Inflammatory macrophage (primary cell): ENCODE results near the gene ANKRD6.
A peak's percentile ranks its signal among the peaks of the same experiment; 100 is the strongest.

ENCODE experiments used
- DNase-seq, 2 donors: peaks; one replicate each; pipeline ENCODE4 v3.0.0-alpha.2; 2020 to 2022

Gene ANKRD6

DNA sequence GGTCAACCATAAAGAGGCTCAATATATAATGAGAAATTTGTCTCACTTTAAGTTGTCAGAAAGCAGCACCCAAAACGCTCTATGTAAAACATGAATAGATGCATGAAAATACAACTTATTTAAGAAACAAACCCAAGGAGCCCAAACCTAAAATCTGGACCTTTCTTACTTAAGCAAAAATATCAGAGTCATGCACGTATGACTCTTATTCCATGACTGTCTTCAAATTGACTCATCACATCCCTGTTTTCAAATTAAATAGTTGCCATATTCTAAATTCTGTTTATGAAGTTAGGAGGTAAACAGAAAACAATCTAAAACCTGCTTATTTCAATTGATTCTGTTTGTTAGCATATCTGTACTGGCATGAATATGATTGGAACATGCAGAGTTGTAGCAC lies 42.1 kb downstream of the ANKRD6 start:
- peak; percentile 7 to 14 for DNase-seq

DNA sequence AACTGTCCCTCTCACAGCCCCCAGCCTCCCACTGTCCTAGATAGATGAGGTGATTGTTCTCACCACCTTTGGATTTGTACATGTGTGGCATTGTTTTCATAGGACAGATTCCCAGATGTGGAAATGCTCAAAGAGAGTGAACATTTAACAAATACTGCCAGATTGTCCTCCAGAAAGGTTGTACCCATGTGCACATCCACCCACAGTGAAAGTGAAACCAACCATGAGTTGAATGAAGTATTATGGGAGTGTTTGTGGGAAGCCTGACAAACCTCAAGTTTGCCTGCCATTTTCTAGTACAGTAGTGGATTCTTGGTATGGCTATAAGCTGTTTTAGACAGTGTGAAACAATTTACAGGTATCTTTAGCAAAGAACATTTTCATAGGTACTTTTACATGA lies 42.7 kb downstream of the ANKRD6 start:
- peak in 1 of 2 donors; percentile 6 for DNase-seq

DNA sequence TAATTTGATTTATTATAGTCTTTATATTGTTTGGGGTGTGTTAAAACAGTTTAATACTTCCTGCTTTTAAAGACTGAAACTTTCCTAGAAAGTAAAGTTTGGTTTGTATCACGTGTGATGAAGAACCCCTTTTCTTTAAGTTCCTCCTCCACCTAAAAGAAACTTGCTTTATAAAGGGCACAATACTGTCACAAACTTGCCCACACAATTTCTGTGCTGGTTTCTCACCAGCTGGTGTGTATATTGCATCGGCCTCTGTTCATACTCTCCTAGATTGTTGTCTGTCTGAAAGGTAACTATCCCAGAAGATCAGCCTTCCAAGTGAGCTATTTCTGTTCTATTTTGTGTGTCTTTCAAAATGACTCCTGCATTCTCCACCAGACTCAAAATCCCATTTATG lies 46.9 kb downstream of the ANKRD6 start:
- peak; percentile 47 to 51 for DNase-seq

DNA sequence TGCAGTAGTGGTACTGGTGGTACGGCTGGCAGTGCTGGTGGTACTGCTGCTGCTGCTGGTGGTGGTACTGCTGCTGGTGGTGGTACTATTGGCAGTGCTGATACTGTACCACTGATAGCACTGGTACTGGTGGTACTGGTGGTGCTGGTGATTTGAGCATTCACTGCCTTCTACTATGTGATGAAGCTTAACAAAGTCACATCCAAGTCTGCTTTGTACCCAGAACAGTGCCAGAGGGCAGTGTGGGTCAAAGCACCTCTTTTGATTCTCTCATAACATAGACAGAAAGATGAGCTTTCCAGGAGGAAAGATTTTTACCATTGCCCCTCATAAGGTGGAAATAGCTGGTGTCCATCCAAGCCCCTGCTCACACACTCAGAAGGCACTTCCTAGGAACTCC lies 48.7 kb downstream of the ANKRD6 start:
- DNase-seq: no peak

DNA sequence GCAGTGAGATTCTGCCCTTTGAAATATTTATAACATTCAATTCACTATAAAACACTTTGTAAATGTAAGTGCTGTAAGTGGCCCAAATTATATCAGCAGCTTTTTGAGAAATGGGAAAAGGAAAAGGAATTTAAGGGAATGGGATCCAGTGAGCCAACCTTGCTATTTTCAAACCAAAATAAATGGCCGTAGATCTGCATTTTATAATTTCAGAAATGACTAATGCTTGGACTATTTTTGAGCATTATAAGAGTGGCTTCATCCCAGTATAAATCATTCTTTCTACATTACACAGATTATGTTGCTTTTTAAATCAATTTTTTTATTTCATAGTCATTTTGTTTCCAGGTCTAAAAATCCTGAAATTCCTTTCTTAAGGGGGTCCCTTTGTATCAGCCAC lies 49.2 kb downstream of the ANKRD6 start:
- DNase-seq: no peak

DNA sequence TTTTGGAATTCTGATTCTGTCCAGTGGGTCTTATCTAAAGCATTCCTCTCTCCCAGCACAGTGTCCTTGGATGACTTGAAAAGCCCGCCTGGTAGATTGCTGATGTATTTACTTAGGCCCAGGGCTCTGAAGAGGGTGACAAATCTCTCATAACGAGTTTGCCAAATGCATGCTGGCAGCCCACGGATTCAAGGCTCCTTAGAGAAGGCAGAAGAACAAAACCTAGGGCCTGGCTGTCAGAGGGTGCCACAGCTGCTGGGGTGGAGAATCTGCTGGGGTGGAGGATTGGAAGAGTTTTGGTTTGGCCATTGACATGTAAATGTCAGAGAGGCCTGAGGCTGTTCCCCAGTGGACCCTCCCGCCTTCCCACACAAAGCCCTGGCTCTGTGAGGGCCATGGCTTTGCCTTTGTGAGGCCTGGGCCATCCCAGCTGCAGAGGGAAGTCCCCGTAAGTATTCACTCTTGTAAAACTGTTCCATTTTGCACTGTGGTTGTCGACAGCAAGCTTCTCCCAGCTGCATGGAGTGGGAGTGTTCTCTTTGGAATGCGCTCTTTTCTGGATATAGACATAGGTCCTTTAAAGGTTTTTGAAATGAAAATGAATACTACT lies 50.3 kb downstream of the ANKRD6 start:
- no peak for DNase-seq

DNA sequence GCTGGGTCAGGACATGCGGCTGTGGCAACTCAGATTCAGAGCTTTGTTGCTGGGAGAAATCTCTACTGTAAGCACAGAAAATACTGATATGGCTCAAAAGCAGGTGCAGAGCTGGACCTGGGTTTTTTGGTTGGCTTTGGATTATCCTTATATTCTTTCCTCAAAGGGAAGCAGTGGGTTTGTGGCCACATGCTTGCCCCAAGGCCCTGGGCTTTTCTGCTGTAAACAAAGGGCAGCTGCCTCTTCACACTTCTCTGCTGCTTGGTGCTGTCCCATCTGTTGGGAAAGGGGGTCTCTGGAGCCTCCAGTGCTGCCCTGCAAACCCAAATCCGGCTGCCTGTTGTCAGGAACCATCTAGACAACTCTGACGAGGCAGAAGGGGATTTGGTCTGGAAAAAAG lies 52.4 kb downstream of the ANKRD6 start:
- DNase-seq: no peak

DNA sequence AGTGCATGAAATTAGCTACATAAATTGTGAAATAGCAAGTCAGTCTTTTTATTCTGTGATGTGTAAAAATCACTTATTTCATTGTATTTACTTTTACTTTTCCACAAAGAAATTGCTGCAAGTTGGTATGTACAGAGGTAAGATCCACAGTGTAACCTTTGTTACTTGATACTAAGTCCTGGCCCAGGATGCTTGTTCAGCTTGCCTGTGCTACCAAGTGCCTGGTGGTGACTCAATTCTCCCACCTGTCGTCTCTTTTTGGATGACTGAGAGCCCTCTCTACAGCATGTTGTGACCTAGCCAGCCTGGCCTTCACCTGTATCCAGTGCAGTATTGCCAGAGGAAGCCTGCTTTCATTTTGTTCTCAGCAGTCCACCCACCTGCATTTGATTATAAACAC lies 54.9 kb downstream of the ANKRD6 start:
- DNase-seq: no peak

DNA sequence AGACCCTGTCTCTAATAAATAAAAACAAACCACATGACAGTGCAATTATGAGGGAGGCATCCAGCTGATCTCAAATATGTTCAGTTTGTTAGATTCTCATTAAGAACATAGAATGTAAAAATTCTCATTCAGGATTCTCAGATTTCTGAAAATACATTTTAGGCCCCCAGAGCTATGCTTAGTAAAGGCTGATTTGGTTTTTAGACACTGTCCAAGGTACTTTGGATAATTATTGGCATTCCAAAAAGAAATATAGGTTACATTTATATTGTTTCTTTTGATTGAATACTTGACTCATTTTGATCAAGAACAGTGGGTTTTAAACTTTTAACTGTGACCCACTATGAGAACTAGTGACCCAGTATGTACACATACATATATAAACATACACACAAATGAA lies 55.5 kb downstream of the ANKRD6 start:
- no peak for DNase-seq

DNA sequence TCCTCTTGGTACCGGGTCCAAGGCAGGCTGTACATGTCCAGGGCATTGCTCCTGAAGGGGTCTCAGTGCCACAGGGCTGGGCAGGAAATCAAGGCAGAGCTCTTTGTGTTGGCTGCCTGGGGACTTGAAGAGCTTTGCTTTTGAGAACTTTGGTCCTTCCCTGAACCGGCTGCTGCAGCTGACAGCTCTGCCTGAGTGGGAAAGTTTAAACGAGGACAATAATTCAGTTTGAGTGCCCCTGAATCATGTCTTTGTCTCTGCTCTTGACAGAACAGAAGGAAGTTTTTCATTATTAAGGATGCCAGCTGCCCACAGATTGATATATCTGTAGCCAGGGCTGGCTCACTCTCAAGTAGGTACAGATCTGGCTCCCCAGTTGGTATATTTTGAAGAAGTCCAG lies 56.1 kb downstream of the ANKRD6 start:
- no peak for DNase-seq

DNA sequence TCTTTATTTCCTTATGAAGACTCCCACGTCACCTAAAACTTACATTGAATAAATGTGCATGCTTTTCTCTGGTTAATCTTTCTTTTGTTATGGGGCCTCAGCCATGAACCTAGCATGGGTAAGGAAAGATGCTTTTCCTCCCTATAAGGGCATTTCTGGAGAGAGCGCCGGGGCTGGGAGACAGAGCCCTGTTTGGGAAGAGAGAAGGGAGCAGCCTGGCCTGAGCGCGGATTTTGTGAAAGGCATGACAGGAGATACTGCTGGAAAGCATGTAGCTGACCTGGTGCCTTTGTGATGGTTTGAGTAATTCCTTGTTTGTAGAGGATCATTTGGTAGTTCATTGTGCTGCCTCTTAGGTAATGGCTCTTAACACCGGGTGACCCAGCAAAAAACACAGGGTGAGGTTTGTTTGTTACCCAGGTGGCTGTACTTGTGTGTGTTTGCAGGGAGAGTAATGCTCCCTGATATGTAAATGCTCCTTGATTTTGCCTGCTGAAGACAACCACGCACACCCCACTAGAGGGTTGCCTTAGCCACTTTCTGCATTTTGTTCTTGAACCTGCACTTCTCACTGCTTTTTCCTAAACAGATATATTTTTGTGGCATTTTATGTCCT lies 59.2 kb downstream of the ANKRD6 start:
- no peak for DNase-seq

DNA sequence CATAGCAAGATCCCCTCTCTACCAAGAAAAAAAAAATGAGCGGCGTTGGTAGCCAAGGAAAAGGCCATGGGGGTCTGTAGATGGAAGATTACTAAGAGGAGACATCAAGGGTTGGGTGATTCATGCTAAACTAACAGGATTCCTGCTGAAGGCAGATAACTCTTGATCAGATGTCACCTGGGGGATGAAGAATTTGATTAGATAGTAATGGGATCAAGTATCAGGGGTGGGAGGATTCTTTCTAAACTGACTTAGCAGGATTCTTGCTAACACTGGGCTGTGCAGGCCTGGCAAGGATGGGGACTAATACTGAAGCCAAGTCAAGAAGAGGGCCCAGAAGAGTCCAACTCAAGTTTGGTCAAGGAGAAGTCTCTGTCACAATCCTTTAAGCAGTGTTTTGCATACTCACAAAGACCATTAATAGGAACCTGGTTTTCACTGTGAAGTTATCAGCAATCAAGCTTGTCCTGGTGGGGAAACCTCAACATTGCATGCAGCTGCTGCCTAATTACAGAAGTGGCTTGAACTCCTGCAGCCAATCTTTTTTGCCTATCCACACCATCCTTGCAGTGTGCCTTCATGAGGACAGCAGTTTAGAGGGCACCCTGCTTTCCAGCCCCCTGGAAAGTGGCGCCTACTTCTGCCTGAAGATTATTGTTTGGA lies 61.3 kb downstream of the ANKRD6 start:
- no peak for DNase-seq

DNA sequence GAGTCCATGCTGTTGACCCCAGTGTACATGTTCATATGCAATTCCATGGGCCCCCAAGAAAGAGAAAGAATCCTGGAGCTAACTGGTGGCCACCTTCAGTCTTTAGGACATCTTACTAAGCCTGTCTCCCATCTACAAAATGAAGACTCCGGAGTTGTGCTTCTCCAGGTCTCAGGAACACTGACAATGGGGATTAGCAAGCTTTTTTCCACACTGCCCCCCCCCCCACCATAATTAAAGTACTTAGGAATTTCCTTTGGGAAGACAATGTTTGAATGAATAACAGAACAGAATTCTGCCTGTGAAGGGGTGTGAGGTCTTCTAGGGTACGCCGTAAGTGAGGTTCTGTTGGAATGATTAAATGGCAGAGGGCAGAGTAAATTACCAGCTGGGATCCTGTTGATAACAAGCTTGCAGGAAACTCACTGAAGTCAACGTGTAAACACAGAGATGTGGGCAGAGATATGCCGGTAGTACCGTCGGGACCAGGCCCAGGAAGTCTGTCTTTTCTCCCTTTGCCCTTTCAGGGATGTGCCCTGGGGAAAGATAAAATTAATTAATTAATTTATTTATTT lies 63.1 kb downstream of the ANKRD6 start:
- no peak for DNase-seq

DNA sequence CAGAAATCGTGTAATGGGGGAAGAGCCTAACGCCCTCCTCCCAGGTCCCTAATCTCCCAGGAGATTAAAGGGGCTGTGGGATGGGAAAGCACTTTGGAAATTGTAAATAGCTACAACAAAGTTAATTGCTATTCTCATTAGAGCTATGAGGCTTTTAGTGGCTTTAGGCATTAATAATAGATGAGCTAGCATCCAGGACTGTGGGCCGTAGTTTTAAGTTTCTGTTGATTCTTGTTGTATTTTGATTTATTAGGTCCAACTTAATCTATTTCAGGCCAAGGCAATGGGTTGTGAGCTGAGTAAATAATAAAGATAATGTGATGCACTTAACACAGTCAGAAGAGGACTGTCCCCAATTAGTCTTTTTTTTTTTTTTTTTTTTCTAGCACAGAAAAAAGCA lies 67.7 kb downstream of the ANKRD6 start:
- DNase-seq: no peak

DNA sequence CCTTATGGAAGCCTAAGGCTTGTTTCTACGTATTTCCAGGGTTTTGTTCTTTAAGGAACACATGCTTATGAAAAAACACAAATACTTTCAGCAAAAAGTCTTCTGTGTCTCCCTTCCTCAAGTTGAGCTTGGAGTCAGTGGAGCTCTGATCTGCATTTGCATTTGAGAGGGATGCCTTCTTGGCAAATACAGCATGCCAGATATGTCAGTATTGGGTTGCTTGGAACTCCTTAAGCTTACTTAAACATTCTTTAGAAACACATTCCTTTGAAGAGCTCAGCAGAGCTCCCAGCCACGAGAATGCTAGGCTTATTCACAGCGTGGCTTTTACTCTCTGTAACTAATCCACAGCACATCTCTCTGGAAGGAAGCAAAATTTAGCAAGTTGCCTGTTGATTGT lies 68.3 kb downstream of the ANKRD6 start:
- DNase-seq: no peak

DNA sequence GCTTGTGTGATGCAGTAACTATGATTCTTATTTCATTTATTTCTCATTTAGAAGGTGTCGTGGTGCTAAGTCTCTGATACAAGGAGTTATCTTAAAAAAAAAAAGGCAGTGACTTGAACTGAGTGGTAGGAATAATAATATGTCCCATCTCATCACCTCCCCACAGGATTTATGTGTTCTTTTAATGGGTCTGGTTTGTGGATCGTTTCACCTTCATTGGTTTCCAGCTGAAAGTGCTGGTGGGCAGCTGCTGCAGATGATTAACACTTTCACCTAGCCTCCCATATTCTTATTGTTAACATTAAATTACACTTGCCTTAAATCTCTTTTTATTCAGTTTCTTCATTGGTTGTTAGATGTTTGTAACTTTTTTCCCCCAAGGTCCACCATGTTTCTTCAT lies 68.8 kb downstream of the ANKRD6 start:
- no peak for DNase-seq

DNA sequence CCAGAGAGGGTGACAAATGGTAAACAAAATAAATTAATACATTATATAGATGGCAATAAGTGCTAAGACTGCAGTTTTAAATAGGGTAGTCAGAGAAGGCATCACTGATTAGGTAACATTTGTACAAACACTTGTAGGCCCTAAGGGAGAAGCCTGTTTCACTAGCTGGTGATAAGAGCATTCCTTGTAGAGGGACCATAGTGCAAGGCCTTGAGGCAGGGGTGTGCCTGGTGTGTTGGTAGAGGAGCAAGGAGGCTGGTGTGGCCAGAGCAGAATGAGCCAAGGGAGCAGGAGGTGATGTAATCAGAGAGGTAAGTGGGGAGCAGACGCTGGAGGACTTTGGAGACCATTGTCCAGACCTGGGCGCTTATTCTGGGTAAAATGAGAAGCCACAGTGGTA lies 70.7 kb downstream of the ANKRD6 start:
- DNase-seq: no peak

DNA sequence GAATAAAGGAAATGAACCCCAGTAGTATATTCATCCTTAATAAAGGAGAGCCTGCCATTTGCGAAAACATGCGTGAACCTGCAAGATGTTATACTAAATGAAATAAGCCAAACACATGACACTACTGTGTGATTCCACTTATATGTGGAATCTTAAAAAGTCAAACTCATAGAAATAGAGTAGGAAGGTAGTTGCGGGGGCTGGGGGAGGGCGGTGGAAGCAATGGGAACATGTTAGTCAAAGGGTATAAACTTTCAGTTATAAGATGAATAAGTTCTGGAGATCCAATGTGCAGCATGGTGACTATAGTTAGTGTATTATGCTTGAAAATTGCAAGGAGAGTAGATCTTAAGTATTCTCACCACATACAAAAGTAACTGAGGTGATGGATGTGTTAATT lies 72.9 kb downstream of the ANKRD6 start:
- no peak for DNase-seq

DNA sequence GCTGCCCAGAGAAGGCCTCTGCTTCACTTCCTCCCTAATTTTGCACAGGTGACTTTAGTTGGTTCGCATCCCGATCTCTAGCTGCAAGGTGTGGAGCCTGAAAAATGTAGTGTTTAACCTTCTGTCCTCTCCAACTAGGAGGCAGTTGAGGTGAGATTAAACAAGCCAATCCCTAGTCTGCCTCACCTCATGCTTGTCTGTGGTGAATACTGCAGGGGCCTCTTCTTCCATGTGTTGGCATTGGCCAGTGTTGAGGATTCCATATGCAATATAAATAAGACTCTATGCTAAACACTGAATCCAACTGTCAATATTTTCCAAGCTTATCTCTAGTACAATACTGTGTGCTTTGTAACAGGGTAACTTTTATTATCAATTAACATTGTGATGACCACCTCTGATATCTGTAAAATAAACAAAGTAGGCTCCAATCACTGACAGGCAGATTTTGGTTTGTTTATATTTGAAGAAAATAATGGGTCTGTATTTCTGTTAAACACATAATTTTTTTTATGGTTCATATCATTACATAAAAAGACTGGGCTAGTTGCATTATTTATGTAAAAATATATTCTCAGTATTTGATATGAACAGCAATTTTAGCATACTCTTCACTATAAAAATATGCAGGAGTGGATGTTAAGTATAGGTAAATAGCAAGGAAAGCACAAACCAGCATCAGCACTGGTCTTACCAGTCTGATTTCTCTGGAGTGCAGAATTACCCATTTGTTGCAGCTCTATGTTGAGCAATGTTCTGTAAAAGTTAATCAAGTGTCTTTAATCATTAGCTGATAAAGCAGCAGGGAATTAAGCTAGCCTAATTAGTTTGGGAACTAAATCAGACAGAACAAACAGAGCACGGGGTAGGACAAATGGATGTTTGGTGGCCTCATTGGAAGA lies 74.0 kb downstream of the ANKRD6 start:
- no peak for DNase-seq

DNA sequence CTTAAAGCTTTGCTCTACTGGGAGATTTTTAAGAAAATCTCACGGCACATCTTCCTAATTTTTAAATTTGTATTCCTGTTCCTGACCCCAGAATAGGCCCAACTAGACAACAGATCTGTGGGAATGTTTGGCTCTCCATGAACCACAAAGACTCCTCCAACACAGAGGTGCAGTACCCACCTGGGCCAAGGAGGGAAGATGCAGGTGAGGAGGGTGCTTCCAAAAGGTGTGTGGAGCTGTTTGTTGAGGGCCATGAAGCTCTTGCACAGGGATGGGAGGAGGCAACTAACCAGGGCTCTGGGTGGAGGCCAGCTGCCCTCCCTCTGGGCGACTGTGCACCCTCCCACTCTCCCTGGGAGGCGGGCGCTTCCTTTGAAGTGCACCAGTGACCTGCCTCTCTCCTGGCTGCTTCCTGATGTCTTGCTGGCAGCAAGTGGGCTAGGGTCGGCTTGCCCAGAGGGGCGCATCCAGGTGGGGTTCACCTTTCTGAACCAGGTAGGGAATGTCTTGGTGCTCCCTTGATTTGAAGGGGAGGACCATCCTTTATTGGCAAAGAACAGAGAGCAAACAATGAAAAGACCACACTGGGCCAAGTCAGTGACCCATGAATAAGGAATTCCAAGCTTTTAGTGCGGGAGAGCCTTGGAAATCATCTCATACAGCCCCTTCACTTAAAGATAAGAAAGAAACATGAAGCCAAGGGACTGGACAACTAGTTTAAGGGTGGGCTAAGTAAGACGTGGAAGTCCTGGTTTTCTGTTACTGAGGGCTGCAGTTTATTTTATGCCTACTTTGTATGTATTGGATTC lies 76.0 kb downstream of the ANKRD6 start:
- no peak for DNase-seq

DNA sequence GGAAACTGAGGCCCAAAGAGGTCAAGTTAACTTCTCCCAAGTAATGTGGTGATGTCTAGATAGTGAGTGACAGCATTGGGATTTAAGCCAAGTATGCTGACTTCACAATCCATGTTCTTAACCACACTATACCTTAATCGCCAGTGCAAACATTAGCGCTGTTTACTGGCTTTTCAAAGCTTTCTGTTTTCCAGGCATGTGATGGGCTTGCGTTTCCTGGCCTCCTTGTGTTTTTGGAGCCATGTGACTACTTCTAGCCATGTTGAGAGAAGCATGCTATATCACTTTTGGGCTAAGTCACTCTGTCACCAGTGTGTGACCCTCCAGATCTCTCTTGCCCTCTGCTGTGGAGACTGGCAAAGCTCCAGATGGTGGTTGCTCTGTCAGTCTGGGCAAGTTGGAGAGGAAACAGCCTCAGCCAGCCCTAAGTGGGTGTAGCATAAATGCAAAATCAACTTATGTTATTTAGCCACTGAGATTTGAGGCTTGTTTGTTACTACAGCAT lies 76.9 kb downstream of the ANKRD6 start:
- DNase-seq: peak; percentile 33 to 48

DNA sequence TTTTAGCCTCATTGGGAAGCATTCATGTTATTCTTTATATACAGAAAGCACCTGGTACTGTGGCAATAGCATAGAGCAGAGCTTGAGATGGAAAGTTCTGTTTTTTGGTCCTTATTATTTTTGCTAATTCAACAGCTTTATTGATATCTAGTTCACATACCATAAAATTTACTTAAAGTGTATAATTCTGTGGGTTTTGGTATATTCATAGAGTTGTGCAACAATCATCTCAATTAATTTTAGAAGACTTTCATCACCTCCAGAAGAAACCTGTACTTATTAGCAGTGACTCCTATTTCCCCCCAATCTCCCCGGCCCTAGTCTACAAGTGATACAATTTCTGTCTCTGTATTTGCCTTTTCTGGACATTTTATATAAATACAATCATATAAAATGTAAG lies 77.4 kb downstream of the ANKRD6 start:
- no peak for DNase-seq
